Rectal smooth muscle tissue (tissue), 1 donor: Measurements from ENCODE around the gene PRRG4.

Experiments
- H3K27ac ChIP-seq: one replicate; pipeline ENCODE4 v1.7.0; 2013; ENCODE audit warnings: low read depth, low read length, inconsistent platforms
- H3K27me3 ChIP-seq: one replicate; pipeline ENCODE4 v1.7.0; 2013; ENCODE audit warnings: low read length; ENCODE audit not compliant: control insufficient read depth, insufficient read depth
- H3K36me3 ChIP-seq: one replicate; pipeline ENCODE4 v1.7.0; 2013; ENCODE audit warnings: low read length; ENCODE audit not compliant: control insufficient read depth, insufficient read depth
- H3K4me1 ChIP-seq: one replicate; pipeline ENCODE4 v1.7.0; 2013; ENCODE audit warnings: low read length; ENCODE audit not compliant: control insufficient read depth, insufficient read depth
- H3K4me3 ChIP-seq: one replicate; pipeline ENCODE4 v1.7.0; 2013; ENCODE audit warnings: low read length
- H3K9ac ChIP-seq: one replicate; pipeline ENCODE4 v1.7.0; 2013; ENCODE audit warnings: low read length

PRRG4 gene

GRCh38 chr11:32836946-32837345 lies 7.2 kb downstream of the PRRG4 start:
- Histone ChIP-seq H3K27me3 (no peaks in the 10 kb centered on the region), H3K27ac (no peak overlapping the region), H3K36me3 (no peaks in the 10 kb centered on the region), H3K4me3 (no peak overlapping the region), H3K4me1 (no peaks in the 10 kb centered on the region), H3K9ac (no peak overlapping the region)

DNA sequence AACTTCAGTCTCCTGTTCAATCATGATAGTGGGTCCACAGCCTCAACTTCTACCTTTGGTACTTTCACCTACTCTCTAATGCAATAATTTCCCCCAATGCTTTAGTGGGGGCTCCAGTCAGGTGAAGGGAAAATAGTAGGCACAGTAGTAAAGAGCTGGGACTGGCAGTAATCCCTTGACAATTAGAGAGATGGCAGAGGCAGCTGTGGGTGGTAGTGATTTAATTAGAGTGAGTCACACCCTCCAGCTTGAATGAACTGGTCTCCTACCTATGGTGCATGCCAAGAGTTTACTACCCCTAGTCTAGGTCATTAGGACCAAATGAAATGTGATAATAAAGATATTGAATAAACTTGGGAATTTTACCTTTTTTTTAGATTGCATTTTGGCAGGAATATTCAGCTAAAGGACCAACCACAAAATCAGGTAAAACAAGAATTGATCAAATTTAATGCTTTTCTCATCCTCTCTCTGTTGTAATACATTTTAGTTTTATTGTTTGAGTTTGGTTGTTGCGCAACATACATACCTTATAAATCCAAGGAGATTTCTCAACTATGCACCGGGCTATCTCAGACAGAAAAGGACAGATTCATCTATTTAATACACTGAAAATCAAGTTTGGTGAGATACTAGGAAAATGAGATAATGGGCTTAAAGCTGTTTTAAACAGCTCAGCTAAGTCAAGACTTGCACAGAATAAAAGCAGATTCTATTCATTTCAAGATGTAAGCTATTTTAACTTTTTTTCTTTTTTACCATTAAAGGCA lies 9.0 kb downstream of the PRRG4 start:
- no peak overlapping the region for H3K9ac ChIP-seq
- no peaks in the 10 kb centered on the region for H3K4me1 ChIP-seq
- H3K27me3 ChIP-seq = no peaks in the 10 kb centered on the region
- H3K4me3 ChIP-seq = no peak overlapping the region
- H3K36me3 ChIP-seq = no peaks in the 10 kb centered on the region
- no peak overlapping the region for H3K27ac ChIP-seq

GRCh38 chr11:32839308-32839707 lies 9.6 kb downstream of the PRRG4 start:
- H3K36me3 ChIP-seq = no peaks in the 10 kb centered on the region
- no peak overlapping the region for H3K27ac ChIP-seq
- H3K9ac ChIP-seq = no peak overlapping the region
- H3K4me1 ChIP-seq = no peaks in the 10 kb centered on the region
- H3K27me3 ChIP-seq = no peaks in the 10 kb centered on the region
- H3K4me3 ChIP-seq = no peak overlapping the region

DNA sequence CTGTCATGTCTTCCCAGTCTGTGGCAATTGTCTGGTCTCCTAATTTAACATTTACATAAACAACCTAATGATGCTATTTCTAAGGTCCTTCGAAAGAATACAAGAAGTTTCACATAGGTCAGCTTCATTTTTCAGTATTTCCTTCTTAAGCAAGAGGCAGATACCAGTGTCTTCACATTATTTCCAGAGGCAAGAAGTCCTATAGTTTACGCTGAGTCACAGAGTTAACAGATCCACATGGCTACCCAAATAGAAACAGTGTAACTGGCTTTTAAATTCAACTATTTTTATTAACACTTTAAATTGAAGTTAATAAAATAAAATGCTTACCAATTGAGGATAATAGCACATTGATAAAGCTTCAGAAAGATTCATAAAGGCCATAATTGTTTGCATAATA lies 10.9 kb downstream of the PRRG4 start:
- no peak overlapping the region for H3K27ac ChIP-seq
- H3K36me3 ChIP-seq = no peaks in the 10 kb centered on the region
- H3K9ac ChIP-seq = no peak overlapping the region
- no peaks in the 10 kb centered on the region for H3K4me1 ChIP-seq
- H3K27me3 ChIP-seq = no peaks in the 10 kb centered on the region
- H3K4me3 ChIP-seq = no peak overlapping the region

DNA sequence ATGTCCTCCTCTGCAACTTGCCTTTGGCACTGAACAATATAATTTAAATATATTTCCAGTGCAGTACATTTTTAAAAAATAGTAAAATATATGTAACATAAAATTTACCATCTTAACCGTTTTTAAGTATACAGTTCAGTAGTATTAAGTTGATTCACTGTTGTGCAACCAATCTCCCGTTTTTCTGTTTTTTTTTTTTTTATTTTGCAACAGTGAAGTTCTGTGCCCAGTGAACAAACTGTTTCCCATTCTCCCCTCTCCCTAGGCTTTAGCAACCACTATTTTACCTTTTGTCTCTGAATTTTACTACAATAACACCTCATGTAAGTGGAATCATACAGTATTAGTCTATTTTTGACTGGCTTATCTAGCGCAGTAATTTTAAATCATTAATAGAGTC lies 13.8 kb downstream of the PRRG4 start:
- H3K9ac ChIP-seq = no peak overlapping the region
- H3K27ac ChIP-seq = no peak overlapping the region
- no peaks in the 10 kb centered on the region for H3K27me3 ChIP-seq
- H3K4me3 ChIP-seq = no peak overlapping the region
- H3K4me1 ChIP-seq = no peaks in the 10 kb centered on the region
- no peaks in the 10 kb centered on the region for H3K36me3 ChIP-seq

- no peak overlapping the region for H3K27ac ChIP-seq
- no peaks in the 10 kb centered on the region for H3K36me3 ChIP-seq
- no peaks in the 10 kb centered on the region for H3K27me3 ChIP-seq
- no peaks in the 10 kb centered on the region for H3K4me1 ChIP-seq
- no peak overlapping the region for H3K9ac ChIP-seq
- no peak overlapping the region for H3K4me3 ChIP-seq
These were observed 17.8 kb downstream of the PRRG4 start for GRCh38 chr11:32847511-32847910.

DNA sequence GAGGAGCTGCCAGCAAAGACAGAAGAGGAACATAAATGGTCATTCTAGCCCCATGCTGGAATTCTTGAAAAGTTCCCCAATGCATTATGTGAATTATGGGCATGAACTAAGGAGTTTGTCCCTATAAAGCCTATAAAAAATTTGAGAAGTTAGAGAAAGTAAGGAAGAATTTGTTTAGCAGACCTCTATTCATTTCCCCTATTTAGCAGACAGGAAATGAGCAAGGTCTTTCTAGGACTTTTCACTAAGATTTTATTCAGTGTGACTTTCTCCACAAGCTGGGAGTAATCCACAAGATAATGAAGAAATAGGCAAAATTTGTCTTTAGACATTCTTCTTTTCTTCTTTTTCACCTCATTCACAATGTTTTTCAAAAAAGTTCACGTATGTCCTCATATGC lies 20.0 kb downstream of the PRRG4 start:
- Histone ChIP-seq H3K4me3 (no peak overlapping the region), H3K36me3 (no peaks in the 10 kb centered on the region), H3K27me3 (no peaks in the 10 kb centered on the region), H3K9ac (no peak overlapping the region), H3K27ac (no peak overlapping the region), H3K4me1 (no peaks in the 10 kb centered on the region)

DNA sequence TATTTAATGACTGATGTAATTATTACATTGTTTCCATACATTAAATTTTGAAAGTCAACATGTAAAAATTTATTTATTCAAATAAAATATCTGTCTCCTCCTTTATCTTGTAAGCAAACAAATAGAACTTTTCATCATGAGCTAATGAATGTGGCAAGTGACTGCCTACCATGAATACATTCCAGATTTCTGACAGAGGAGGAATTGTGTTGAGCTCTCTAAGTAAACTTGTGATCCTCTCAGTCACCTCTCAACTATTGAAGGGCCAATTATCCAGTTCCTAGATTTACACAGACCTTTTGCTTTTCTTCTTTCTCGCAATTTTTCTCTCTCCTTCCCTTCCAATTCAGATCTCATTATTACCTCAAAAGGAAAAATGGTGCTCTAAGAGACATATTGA lies 21.5 kb downstream of the PRRG4 start:
- H3K4me3 ChIP-seq = no peak overlapping the region
- H3K4me1 ChIP-seq = no peaks in the 10 kb centered on the region
- H3K27me3 ChIP-seq = no peaks in the 10 kb centered on the region
- H3K27ac ChIP-seq = no peak overlapping the region
- no peaks in the 10 kb centered on the region for H3K36me3 ChIP-seq
- H3K9ac ChIP-seq = no peak overlapping the region

DNA sequence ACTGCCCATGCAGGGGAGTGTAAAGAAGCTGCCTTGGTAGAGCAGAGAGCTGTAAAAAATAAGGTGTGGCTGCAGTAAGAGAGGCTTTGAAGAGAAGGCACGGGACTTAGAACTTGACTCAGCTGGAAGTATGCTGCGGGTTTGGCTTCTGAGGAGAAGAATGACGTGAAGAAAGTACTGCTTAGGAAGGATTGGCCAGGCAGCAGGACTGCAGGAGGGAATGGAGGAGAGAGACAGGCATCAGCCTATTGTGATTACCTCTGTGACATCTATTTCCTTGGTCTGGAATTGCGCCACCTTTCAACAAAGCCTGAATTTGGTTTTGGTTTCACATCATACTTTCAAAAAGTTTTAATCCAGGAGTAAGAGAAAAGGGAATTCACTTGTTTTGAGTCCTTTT lies 22.5 kb downstream of the PRRG4 start:
- H3K4me3 ChIP-seq = no peak overlapping the region
- H3K27ac ChIP-seq = no peak overlapping the region

DNA sequence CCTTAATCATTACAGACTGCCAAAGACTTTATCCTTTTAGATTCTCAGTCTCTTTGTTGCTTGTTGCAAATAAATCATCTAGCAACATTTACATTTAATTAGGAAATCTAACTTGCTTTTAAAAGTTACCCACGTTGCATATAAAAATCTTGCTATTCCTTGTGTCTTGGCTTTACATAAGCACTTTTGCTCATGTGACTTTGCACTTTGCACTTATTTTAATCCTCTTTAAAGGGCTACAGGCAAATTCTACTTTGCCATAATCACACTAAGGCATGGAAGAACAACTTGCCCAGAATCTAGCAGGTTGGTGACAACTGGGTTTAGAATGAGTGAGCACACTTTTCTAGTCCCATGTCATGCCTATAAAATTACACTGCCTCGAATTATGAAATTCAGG lies 25.9 kb downstream of the PRRG4 start:
- Histone ChIP-seq H3K27me3 (no peaks in the 10 kb centered on the region), H3K4me3 (no peak overlapping the region), H3K27ac (no peak overlapping the region), H3K36me3 (no peaks in the 10 kb centered on the region), H3K9ac (no peak overlapping the region), H3K4me1 (no peaks in the 10 kb centered on the region)

More for the DNA sequence above, 22.5 kb downstream of the PRRG4 start:
- Histone ChIP-seq H3K9ac (no peak overlapping the region), H3K27me3 (no peaks in the 10 kb centered on the region), H3K4me1 (no peaks in the 10 kb centered on the region), H3K36me3 (no peaks in the 10 kb centered on the region)

- H3K36me3 ChIP-seq = no peaks in the 10 kb centered on the region
- H3K27me3 ChIP-seq = no peaks in the 10 kb centered on the region
- no peak overlapping the region for H3K4me3 ChIP-seq
- no peaks in the 10 kb centered on the region for H3K4me1 ChIP-seq
- no peak overlapping the region for H3K27ac ChIP-seq
- no peak overlapping the region for H3K9ac ChIP-seq
These were observed 29.0 kb downstream of the PRRG4 start for GRCh38 chr11:32858731-32859130.

DNA sequence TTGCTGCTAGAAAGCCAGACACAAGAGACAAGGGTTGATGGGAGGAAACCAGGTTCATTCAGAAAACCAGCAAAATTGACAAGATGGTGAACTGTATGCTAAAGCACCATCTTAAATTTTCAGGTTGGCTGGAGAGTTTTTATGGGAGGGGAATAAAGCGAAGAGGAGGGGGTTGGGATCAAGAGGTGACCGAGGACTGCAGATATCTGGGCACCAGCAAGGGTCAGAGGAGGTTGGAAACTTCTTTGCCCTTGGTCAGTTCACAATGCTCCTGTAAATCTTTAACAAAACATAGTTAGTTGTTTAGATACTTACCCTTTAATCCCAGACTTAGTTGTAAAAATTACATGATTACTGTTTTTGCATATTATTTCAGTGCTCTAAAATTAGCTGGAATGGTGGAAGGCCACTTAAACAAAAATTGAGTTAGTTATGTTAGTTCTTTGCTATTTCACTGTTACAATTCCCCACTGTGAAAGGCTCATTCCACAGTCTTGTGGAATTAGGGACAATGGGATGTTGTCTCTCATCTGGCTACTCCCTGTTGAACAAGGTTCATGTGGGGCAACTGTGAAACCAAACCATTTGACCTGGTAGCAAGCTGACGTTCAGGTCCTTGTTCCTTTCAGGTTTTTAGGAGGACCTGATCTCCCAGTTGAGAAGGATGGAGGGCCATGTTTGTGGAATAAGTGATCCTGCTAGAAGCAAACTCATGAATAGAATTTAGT lies 32.3 kb downstream of the PRRG4 start:
- Histone ChIP-seq H3K4me1 (no peaks in the 10 kb centered on the region), H3K27me3 (no peaks in the 10 kb centered on the region), H3K27ac (no peak overlapping the region), H3K4me3 (no peak overlapping the region), H3K36me3 (no peaks in the 10 kb centered on the region), H3K9ac (no peak overlapping the region)

GRCh38 chr11:32864555-32864954 lies 34.8 kb downstream of the PRRG4 start:
- Histone ChIP-seq H3K4me1 (no peaks in the 10 kb centered on the region), H3K36me3 (no peaks in the 10 kb centered on the region), H3K4me3 (no peak overlapping the region), H3K27me3 (no peaks in the 10 kb centered on the region), H3K9ac (no peak overlapping the region), H3K27ac (no peak overlapping the region)
